ENCODE data around the gene SASS6. TPM values are rescaled to one million over a fixed set of nuclear protein-coding genes. Genes with fewer than 3 reads are reported as not detected.

The SASS6 gene
- total RNA-seq, 4 donors from 2014 or later: 1.2 to 4.6 (median 2.0) TPM

GRCh38 chr1:100162881-100163280 is 30.2 kb upstream of the SASS6 start:
- ATAC-seq (ENCODE audit: low FRiP score): no peak
- DNase-seq (ENCODE audit: low spot score): no peak
- TF ChIP-seq, protein P1, sequence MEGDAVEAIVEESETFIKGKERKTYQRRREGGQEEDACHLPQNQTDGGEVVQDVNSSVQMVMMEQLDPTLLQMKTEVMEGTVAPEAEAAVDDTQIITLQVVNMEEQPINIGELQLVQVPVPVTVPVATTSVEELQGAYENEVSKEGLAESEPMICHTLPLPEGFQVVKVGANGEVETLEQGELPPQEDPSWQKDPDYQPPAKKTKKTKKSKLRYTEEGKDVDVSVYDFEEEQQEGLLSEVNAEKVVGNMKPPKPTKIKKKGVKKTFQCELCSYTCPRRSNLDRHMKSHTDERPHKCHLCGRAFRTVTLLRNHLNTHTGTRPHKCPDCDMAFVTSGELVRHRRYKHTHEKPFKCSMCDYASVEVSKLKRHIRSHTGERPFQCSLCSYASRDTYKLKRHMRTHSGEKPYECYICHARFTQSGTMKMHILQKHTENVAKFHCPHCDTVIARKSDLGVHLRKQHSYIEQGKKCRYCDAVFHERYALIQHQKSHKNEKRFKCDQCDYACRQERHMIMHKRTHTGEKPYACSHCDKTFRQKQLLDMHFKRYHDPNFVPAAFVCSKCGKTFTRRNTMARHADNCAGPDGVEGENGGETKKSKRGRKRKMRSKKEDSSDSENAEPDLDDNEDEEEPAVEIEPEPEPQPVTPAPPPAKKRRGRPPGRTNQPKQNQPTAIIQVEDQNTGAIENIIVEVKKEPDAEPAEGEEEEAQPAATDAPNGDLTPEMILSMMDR (IDR thresholded peaks at IDR 0.05): no peak

- ATAC-seq (ENCODE audit: low FRiP score): no peak
Measured at GRCh38 chr1:100152271-100152670, 19.5 kb upstream of the SASS6 start.

DNA sequence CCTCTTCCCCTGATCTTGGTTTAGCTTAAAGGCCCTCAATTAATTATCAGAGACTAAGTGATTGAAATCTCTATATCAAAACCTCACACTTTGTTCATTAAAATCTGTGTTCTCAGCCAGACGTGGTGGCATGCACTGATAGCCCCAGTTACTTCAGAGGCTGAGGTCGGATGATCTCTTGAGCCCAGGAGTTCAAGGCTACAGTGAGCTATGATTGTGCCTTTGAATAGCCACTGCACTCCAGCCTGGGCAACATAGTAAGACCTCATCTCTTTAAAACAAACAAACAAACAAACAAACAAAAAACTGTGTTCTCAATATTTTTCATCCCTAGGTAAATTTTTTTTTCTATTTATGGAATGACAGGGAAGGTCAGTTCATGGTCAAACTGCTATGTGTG is 18.9 kb upstream of the SASS6 start:
- TF ChIP-seq, protein P1 (IDR thresholded peaks at IDR 0.05): no peak
- no peak for ATAC-seq (ENCODE audit: low FRiP score)
- DNase-seq (ENCODE audit: low spot score): no peak

More at GRCh38 chr1:100152271-100152670, 19.5 kb upstream of the SASS6 start:
- no peak for DNase-seq (ENCODE audit: low spot score)
- TF ChIP-seq, protein P1 (IDR thresholded peaks at IDR 0.05): no peak

DNA sequence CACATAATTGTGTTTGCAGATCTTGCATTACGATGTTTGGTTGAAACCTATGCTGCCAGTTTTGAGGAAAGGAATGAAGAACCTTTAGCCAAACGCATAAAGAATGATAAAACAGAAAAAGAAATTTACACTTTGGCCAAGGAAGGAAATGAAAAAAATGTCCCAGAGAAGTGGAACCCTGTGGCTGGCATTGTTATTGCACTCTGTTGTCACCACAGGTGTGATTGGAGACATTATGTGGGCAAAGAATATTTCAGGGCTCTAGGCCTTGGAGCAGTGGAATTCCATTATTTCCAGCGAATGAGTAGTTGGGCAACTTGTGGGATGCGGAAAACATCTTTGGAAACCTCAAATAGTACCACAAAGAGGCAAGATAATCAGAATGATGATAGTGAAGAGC is 15.1 kb upstream of the SASS6 start:
- ATAC-seq (ENCODE audit: low FRiP score) (no peak), DNase-seq (ENCODE audit: low spot score) (no peak)
- TF ChIP-seq, protein P1 (IDR thresholded peaks at IDR 0.05): no peak

GRCh38 chr1:100146958-100147357 is 14.2 kb upstream of the SASS6 start:
- TF ChIP-seq, protein P1 (IDR thresholded peaks at IDR 0.05): no peak
- no peak for DNase-seq (ENCODE audit: low spot score)
- no peak for ATAC-seq (ENCODE audit: low FRiP score)

DNA sequence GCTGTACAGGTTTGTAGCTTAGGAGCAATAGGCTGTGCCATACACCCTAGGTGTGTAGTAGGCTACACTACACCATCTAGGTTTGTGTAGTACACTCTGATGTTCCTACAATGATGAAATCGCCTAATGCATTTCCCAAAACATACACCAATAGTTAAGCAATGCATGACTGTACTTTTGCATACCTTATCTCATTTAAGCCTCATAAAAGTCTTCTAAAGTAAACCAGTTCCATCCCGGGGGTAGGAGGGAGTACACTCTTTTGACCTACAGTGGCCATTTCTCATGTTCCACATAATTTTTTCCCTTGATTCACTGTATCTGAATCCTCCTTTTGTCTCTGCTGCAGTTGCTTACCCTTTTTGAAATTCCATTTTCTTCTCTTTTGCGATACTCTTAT is 12.4 kb upstream of the SASS6 start:
- no peak for DNase-seq (ENCODE audit: low spot score)
- no peak for ATAC-seq (ENCODE audit: low FRiP score)
- TF ChIP-seq, protein P1 (IDR thresholded peaks at IDR 0.05): no peak

GRCh38 chr1:100142343-100142742 is 9.6 kb upstream of the SASS6 start:
- DNase-seq (ENCODE audit: low spot score) (no peak), ATAC-seq (ENCODE audit: low FRiP score) (no peak)
- TF ChIP-seq, protein P1 (IDR thresholded peaks at IDR 0.05): no peak
